DMS153 treated with DMSO at 0.1 percent for 48 hours (cell line): Measurements from ENCODE around the gene ERMARD.
"Not testable (repeated sequence)": the region's sequence is repeated elsewhere in the genome, so short reads cannot be mapped to it uniquely, and the experiment has no call there.

Source experiments
- DNase-seq: peaks from one replicate; lab custom pipeline; 2025; ENCODE audit not compliant: unreplicated experiment; lab: John Stamatoyannopoulos, UW

The ERMARD gene

DNA sequence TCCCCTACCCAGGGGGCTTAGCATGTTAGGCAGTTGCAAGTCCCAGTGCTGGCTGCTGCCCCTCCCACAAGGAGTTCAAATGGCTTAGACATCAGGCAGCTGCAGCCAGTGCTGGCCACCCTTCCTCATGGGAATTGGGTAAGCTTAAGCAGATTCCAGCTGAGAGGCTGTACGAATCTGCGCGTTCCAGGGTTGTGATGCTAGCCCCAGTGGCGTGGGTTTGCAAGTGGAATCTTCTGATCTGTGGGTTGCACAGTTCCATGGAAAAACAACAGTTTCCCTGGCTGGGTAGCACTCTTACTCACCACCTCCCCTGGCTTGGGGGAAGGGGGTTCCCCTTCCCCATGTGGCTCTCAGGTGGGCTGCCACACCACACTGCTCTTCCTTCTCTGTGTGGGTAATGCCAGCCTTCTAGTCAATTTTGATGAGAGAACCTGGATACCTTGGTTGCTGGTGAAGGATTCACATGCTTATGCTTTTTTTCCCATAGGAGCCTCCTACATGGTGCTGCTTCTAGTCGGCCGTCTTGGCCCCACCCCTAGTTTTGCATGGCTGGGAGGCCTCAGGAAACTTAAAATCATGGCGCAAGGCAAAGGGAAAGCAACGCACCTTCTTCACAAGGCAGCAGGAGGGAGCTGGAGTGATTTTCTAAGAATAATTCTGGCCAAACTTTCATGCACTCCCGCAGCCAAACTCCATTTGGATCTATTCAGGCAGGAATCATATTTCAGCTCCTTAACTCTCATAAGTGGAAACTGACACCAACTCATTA, 13.0 kb upstream of the ERMARD start:
- DNase-seq: no peak

DNA sequence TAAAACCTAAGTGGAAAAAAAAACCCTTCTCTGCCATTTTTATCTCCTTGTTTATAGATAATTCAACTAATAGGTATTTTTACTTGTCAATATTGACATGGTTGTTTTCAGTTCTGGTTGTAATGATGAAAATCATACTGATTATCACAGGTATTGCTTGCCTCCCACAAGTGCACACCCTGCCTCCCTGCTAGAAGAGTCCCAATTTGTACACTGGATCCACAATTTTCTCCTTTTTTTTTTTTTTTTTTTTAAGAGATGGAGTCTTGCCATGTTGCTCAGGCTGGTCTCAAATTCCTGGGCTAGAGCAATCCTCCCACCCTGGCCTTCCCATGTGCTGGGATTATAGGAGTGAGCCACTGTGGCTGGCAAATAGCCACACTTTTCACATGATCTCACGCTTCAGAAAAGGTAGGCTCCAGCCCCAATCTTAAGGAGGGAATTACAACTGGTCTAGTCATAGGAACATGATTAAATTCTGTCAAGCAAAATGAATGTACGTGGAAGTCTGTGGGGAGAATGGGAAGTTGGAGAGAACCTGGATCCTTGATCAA, 12.4 kb upstream of the ERMARD start:
- no peak for DNase-seq

DNA sequence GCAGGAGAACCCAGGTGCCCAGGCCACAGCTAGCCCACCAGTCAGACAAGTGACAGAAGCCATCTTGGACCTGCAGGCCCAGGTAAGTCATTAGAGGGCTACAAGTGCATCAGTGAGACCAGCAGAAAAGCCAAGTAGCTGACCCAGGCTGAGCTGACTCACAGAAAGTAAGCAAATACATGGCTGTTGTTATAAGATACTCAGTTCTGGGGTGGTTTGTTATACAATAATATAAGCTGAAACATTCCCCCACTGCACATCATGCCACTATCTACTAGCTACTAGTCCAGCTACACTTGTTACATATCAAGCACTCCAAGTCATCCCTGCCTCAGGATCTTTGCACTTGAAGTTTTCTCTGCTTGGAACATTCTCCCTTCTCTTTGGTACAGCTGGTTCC, 10.1 kb upstream of the ERMARD start:
- DNase-seq: no peak

GRCh38 chr6:169745405-169745804, 6.0 kb upstream of the ERMARD start:
- DNase-seq: no peak

- DNase-seq: no peak
Observed at GRCh38 chr6:169746556-169746955, 4.9 kb upstream of the ERMARD start.

- no peak for DNase-seq
Observed at GRCh38 chr6:169752074-169752623, 727 bp downstream of the ERMARD start.

DNA sequence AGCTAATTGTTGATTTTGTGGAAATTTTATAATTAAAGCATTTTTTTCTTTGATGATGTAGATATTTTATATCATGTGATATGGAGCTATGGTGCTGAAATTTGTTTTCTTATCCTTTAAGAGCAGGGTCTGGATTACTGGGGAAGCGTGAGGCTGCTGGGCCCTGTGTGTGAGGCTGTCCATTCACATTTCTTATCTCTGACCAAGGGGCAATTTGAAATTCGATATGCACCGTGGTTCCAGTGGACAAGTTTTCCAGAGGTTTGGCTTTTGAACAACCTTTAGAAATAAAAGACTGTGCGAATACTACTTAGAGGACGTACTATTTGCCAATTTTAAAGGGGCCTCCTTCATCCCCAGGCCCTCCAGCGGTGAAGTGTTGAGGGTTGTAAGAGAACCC, 3.7 kb downstream of the ERMARD start:
- no peak for DNase-seq

- DNase-seq: no peak
Observed at GRCh38 chr6:169763308-169763707, 11.9 kb downstream of the ERMARD start.

GRCh38 chr6:169763881-169764280, 12.5 kb downstream of the ERMARD start:
- DNase-seq: no peak

GRCh38 chr6:169765789-169766188, 14.4 kb downstream of the ERMARD start:
- not testable (repeated sequence) for DNase-seq

GRCh38 chr6:169766232-169766631, 14.8 kb downstream of the ERMARD start:
- no peak for DNase-seq

- no peak for DNase-seq
Observed at GRCh38 chr6:169766921-169767736, 15.7 kb downstream of the ERMARD start.

- DNase-seq: no peak
Observed at GRCh38 chr6:169774347-169774746, 22.9 kb downstream of the ERMARD start.

DNA sequence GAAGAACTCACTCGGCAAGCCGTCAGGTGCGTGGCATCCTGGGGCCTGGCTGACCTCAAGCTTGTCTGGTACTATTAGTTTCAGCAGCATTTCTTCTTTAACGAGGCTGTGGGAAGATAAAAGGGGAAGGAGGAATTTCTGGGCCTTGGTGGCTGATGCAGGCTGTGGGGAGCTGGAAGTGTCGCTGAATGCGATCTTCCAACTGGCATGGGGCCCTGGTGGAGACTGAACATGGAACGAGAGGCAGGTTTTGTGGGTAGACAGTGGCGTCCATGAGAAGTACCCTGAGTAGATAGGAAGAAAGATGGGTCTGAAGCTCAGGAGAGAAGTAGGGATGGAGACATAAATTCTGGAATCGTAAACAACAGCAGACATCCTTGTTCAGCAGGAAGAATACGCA, 23.9 kb downstream of the ERMARD start:
- no peak for DNase-seq

DNA sequence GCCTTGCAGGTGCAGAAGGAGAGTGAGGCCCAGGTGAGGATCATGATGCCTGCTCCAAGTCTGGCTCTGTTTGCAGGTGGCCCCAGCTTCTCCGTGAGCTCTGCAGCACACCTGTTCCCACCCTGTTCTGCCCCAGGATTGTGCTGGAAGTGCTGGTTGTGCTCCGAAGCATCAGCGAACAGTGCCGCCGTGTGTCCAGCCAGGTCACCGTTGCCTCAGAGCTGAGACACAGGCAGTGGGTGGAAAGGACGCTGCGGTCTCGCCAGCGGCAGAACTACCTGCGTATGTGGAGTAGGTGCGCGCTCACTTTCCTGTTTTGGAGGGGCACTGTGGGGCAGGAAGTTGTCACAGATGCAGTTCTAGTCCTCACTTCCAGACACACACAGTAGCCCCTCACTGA, 25.0 kb downstream of the ERMARD start:
- DNase-seq: no peak

DNA sequence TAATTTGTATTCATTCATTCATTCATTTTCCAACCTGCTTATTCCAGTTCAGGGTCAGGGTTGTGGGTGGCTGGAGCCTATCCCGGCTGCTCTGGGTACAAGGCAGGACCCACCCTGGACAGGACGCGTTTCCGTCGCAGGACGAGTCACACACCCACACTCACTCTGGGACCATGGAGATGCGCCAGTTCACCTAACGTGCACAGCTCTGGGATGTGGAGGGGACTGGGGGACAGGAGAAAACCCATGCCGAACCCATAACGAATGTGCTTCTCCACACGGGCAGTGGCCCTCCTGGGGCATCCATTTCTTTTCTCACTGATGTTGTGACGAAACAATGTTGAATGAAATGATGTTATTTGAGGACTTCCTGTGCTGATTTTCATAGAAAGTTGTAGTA, 26.5 kb downstream of the ERMARD start:
- DNase-seq: no peak

DNA sequence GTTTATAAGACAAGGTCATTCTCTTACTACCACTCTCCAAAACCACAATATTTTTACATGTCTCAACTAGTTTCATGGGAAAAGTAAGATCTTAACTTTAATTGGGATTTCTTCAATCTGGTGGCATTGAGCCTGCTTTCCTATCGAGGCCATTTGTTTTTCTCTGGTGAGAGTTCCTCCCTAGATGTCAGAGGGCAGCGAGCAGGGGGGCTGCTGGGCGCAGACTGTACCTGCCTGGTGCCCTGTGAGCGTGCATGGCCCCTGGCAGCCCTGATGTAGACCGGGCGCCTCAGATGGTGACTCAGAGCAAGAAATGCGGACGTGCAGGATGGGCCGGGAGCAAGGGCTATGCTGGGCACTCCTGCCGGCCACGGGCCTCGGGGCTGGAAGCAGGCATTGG, 27.2 kb downstream of the ERMARD start:
- no peak for DNase-seq

DNA sequence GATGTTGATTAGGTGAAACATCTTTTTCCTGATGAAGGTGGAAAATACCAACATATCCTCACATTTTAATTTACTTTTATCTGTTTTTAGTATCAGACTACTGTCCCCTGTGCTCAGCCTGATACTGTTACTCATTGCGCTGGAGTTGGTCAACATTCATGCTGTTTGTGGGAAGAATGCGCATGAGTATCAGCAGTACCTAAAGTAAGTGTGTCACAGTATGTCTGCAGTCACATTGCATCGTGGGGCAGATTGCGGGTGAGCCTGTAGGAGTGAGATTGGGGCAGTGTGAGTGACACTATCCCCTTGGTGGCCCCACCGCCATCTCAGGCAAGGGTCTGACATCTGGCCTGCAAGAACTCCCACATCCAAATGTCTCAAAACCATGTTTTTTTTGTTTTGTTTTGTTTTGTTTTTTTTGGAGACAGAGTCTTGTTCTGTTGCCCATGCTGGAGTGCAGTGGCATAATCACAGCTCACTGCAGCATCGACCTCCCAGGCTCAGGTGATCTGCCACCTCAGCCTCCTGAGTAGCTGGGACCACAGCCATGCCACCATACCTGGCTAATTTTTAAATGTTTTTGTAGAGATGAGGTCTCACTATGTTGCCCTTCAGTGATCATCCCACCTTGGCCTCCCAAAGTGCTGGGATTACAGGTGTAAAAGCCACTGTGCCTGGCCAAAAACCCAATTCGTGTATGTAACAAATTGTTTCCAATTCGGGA, 27.8 kb downstream of the ERMARD start:
- no peak for DNase-seq

- no peak for DNase-seq
Observed at GRCh38 chr6:169779896-169780295, 28.5 kb downstream of the ERMARD start.

DNA sequence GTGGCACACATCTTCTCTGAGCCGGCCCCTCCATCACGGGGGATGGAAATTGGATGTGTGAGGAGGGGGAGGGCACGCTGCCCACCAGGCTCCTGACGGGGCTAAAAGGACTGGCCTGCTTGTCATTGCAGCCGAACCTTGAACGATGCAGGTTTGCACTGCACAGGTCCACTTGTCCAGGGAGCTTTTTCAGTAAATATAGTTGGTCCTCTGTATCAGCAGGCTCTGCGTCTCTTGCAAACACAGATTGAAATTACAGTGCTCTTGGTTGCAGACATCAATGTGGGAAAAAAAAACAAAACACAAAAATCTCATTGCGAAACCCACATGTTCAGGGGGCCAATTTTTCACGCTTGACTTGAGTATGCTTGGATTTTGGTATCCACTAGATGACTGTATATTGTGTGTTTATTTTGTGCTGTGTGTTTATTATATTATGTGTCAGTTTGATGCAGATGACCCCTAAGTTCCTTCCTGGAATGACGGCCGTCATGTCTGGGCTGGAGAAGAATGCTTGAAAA, 29.2 kb downstream of the ERMARD start:
- DNase-seq: no peak

DNA sequence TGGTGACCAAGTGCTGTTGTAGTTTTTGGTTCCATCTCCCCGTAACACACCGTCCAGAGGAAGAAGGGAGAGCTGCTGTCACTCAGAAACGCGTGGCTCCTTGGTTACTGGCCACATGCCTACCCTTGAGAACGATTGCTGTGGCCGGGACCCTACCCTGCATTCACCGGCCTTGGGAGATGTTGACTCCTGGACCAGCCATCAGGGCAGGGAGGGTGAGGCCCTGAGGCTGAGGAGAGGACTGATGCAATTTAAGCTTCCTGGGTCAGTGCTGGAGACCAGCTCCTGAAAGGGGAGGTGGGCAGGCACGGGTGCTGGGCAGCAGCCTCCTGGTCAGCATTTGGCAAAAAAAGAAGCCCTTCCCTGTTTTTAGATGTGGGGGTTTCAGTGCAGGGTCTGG, 31.5 kb downstream of the ERMARD start:
- no peak for DNase-seq
